GM13976 (cell line): ENCODE data around the gene WDFY4.

ENCODE experiments used
- DNase-seq: peaks from one replicate; pipeline ENCODE4 v3.0.0; 2012; ENCODE audit warnings: low spot score
- CTCF ChIP-seq: IDR thresholded peaks from 2 replicates; pipeline ENCODE4 v1.5.1; 2012; ENCODE audit warnings: borderline replicate concordance, mild to moderate bottlenecking; ENCODE audit not compliant: insufficient read depth; ENCODE audit errors: extremely low read depth, missing control alignments, control extremely low read depth
- in situ Hi-C: fragments of 300-500 bp; cut with MboI; formaldehyde crosslinking; loops from one replicate; pipeline ENCODE4 v1.12.0; 2022; ENCODE audit warnings: low sequenced_read_pairs, mixed read lengths, inconsistent platforms; ENCODE audit not compliant: unreplicated experiment

The WDFY4 gene

DNA sequence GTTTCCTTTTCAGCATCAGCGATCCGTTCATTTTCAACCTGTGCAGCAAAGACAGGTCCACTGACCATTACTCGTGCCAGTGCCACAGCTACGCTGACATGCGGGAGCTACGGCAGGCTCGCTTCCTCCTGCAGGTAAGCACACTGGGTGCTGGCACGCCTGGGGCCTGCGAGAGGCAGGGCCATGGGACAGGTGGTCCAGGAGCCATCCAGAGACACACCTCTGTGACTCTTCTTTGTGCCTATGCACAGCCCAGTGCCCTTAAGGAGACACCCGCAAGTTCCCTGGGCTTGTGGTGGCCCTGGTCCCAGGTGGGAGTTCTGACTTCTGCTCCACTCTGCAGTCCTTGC is 212.7 kb downstream of the WDFY4 start:
- no peak for TF ChIP-seq CTCF
- DNase-seq, result no peak
- in situ Hi-C loops, result no loop called here

DNA sequence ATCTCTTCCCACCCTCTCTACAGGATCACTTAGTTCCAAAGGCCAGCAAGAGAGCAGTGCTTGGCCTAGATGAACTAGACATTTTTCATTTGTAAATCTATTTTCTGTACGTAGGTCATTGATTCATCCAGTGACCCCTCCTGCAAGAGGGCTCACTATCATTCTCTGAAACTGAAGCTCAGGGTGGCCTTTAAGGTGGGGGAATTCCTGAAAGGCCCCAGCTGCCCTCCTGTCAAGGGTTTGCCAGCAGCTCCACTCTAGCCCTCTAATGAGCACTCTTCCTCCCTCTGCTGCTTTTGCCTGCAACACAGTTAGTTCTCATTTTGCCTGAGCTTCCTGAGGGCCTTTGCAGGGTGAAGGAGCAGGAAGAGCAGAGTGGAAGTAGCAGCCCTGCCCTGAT is 213.8 kb downstream of the WDFY4 start:
- DNase-seq, result no peak
- in situ Hi-C loops, result no loop called here
- TF ChIP-seq CTCF, result no peak

GRCh38 chr10:48899781-48900180 is 215.1 kb downstream of the WDFY4 start:
- TF ChIP-seq CTCF, result no peak
- in situ Hi-C loops, result no loop called here
- DNase-seq, result no peak

DNA sequence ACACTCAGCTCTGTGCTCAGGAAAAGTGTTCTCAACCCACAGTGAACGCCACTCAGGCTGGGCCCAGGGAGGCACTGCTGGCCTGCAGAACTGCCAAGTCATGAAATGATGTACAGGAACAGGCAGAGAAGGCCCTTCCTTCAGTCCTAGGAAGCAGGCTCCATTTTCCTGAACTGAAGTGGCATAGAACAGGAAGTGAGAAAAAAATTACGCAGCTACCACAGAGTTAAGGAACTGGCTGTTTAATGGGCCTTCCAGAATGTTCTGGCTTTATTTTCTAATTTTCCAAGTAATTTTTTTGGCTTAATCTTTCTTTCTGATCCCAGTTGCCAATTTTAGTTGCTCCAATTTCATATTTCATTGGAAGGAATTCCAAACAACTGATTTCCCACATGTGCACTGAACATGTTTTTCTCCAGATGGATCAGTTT is 215.7 kb downstream of the WDFY4 start:
- DNase-seq, result no peak
- in situ Hi-C loops, result no loop called here
- no peak for TF ChIP-seq CTCF

GRCh38 chr10:48901319-48901718 is 216.6 kb downstream of the WDFY4 start:
- in situ Hi-C loops, result no loop called here
- TF ChIP-seq CTCF, result no peak
- DNase-seq, result no peak

DNA sequence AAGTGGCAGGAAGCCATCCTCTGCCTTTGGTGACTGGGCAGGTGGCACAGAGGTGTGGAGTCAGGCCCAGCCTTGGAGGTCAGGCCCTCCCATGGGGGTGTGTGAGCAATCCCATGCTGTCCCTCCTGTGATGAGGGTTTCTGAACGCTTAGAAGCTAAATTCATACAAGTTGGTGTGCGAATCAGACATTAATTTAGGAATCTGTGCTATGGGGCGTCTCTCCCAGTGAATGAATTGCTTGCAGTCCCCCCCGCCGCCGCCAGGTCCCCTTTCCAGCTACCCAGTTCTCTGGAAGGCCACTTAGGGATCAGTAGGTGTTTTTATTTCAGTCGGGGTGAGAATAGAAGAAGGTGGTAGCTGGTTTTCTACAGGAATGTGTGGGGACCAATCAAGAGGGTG is 217.4 kb downstream of the WDFY4 start:
- no peak for TF ChIP-seq CTCF
- no peak for DNase-seq
- in situ Hi-C loops, result no loop called here

- no peak for DNase-seq
- no peak for TF ChIP-seq CTCF
- in situ Hi-C loops, result no loop called here
These were observed 218.5 kb downstream of the WDFY4 start for GRCh38 chr10:48903151-48903550.
